CD4-positive, alpha-beta T cell treated with Interleukin-17A for 4 hours (primary cell): ENCODE results near the gene CARMIL1.

Experiments
- DNase-seq: peaks from one replicate; pipeline ENCODE4 v3.0.0-alpha.2; 2020; ENCODE audit warnings: mixed read lengths

The CARMIL1 gene

GRCh38 chr6:25278914-25279747 is at the start of gene CARMIL1:
Gene CARMIL1 (plus strand): TSS chr6:25279374. CDS start chr6:25279796, 422 bp downstream.
- DNase-seq = peak; percentile 85

GRCh38 chr6:25229671-25230321 is 49.4 kb upstream of the CARMIL1 start:
- DNase-seq = no peak

- no peak for DNase-seq
Measured at GRCh38 chr6:25232479-25232878, 46.7 kb upstream of the CARMIL1 start.

- no peak for DNase-seq
Measured at GRCh38 chr6:25233226-25233625, 45.9 kb upstream of the CARMIL1 start.

- no peak for DNase-seq
Measured at GRCh38 chr6:25237579-25237978, 41.6 kb upstream of the CARMIL1 start.

- no peak for DNase-seq
Measured at GRCh38 chr6:25239059-25239458, 40.1 kb upstream of the CARMIL1 start.

GRCh38 chr6:25239498-25239897 is 39.7 kb upstream of the CARMIL1 start:
- DNase-seq = no peak

GRCh38 chr6:25242567-25242966 is 36.6 kb upstream of the CARMIL1 start:
- DNase-seq = no peak

- no peak for DNase-seq
Measured at GRCh38 chr6:25244865-25245264, 34.3 kb upstream of the CARMIL1 start.

- no peak for DNase-seq
Measured at GRCh38 chr6:25248123-25248522, 31.1 kb upstream of the CARMIL1 start.

GRCh38 chr6:25249133-25249532 is 30.0 kb upstream of the CARMIL1 start:
- DNase-seq = no peak

- no peak for DNase-seq
Measured at GRCh38 chr6:25250878-25251277, 28.3 kb upstream of the CARMIL1 start.

GRCh38 chr6:25251426-25251825 is 27.7 kb upstream of the CARMIL1 start:
- no peak for DNase-seq

GRCh38 chr6:25253351-25253750 is 25.8 kb upstream of the CARMIL1 start:
- DNase-seq = no peak

- DNase-seq = no peak
Measured at GRCh38 chr6:25254671-25255070, 24.5 kb upstream of the CARMIL1 start.

GRCh38 chr6:25257686-25258348 is 21.4 kb upstream of the CARMIL1 start:
- no peak for DNase-seq

GRCh38 chr6:25259756-25260155 is 19.4 kb upstream of the CARMIL1 start:
- no peak for DNase-seq

GRCh38 chr6:25263657-25264056 is 15.5 kb upstream of the CARMIL1 start:
- no peak for DNase-seq

- DNase-seq = no peak
Measured at GRCh38 chr6:25266456-25267100, 12.6 kb upstream of the CARMIL1 start.

- no peak for DNase-seq
Measured at GRCh38 chr6:25267662-25268061, 11.5 kb upstream of the CARMIL1 start.

GRCh38 chr6:25270559-25270958 is 8.6 kb upstream of the CARMIL1 start:
- no peak for DNase-seq

- no peak for DNase-seq
Measured at GRCh38 chr6:25275436-25275835, 3.7 kb upstream of the CARMIL1 start.

- DNase-seq = no peak
Measured at GRCh38 chr6:25277386-25277785, 1.8 kb upstream of the CARMIL1 start.
